AG09309 (cell line): ENCODE data around the gene TACC2.
"Not testable (repeated sequence)": the region's sequence is repeated elsewhere in the genome, so short reads cannot be mapped to it uniquely, and the experiment has no call there.

ENCODE experiments used
- DNase-seq: peaks from one replicate; pipeline ENCODE4 v3.0.0-alpha.2; 2010; ENCODE audit warnings: low read depth
- H3K4me3 ChIP-seq: 2 replicates; pipeline ENCODE4 v1.5.1; 2011; ENCODE audit warnings: mild to moderate bottlenecking, low read depth, low read length, moderate library complexity; ENCODE audit not compliant: control insufficient read depth
- TF ChIP-seq, protein P1 (sequence below): IDR thresholded peaks from 2 replicates; pipeline ENCODE4 v1.5.1; 2011; ENCODE audit warnings: mild to moderate bottlenecking, low read depth, low read length, inconsistent platforms; ENCODE audit not compliant: insufficient read depth, control insufficient read depth; ENCODE audit errors: missing control alignments

Gene TACC2

DNA sequence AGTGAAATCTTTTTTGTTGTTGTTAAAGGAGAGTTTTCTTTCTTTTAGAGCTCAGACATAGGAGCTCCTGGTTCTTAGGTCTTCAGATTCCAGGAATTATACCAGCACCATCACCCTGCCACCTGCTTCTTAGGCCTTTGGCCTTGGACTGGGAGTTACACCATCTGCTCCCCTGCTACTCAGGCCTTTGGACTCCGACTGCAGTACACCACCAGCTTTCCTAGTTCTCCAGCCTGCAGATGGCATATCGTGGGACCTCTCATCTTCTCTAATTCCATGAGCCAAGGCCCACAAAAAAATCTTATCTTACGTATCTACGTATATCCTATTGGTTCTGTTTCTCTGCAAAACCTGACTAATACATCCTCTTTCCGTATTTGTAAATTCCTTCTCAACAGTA is 5.1 kb upstream of the TACC2 start:
- no peak overlapping the region for H3K4me3 ChIP-seq
- no peak for DNase-seq
- TF ChIP-seq, protein P1, sequence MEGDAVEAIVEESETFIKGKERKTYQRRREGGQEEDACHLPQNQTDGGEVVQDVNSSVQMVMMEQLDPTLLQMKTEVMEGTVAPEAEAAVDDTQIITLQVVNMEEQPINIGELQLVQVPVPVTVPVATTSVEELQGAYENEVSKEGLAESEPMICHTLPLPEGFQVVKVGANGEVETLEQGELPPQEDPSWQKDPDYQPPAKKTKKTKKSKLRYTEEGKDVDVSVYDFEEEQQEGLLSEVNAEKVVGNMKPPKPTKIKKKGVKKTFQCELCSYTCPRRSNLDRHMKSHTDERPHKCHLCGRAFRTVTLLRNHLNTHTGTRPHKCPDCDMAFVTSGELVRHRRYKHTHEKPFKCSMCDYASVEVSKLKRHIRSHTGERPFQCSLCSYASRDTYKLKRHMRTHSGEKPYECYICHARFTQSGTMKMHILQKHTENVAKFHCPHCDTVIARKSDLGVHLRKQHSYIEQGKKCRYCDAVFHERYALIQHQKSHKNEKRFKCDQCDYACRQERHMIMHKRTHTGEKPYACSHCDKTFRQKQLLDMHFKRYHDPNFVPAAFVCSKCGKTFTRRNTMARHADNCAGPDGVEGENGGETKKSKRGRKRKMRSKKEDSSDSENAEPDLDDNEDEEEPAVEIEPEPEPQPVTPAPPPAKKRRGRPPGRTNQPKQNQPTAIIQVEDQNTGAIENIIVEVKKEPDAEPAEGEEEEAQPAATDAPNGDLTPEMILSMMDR, result no peak

- no peak overlapping the region for H3K4me3 ChIP-seq
- TF ChIP-seq, protein P1, result no peak
- DNase-seq, result no peak
These were observed 4.5 kb upstream of the TACC2 start for GRCh38 chr10:121984463-121984862.

GRCh38 chr10:121990015-121990677 is 1.2 kb downstream of the TACC2 start:
- TF ChIP-seq, protein P1, result no peak
- H3K4me3 ChIP-seq, result no peak overlapping the region
- DNase-seq, result no peak

DNA sequence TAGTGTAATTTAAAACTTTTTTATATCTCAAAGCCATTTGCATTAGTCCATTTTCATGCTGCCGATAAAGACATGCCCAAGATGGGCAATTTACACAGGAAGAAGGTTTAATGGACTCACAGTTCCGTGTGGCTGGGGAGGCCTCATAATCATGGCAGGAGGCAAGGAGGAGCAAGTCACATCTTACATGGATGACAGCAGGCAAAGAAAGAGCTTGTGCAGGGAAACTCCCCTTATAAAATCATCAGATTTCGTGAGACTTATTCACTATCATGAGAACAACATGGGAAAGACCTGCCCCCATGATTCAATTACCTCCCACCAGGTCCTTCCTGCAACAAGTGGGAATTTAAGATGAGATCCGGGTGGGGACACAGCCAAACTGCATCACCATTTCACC is 2.8 kb downstream of the TACC2 start:
- H3K4me3 ChIP-seq, result not testable (repeated sequence)

GRCh38 chr10:121994429-121994941 is 5.5 kb downstream of the TACC2 start:
- no peak overlapping the region for H3K4me3 ChIP-seq
- DNase-seq, result no peak
- TF ChIP-seq, protein P1, result no peak

More for the DNA sequence above, 2.8 kb downstream of the TACC2 start:
- DNase-seq, result not testable (repeated sequence)

DNA sequence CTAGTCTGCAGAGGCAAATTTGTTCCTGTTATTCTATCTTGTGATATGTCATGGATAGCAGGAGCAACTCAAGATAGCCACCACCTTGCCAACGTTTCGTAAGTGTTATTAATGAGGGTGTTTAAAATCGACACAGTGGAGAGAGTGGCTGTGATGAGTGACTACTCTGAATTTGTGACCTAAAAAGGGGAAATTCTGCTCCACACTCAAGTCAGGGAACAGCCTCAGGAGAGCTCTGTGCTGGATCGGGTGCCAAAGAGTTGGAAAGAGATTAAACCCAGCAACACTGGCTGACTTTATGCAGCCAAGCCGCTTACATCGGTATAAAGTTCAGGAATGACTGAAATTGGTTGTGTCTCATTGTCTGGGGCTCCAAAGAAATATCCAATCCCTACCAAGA is 9.5 kb downstream of the TACC2 start:
- TF ChIP-seq, protein P1, result no peak
- H3K4me3 ChIP-seq, result no peak overlapping the region
- DNase-seq, result no peak

DNA sequence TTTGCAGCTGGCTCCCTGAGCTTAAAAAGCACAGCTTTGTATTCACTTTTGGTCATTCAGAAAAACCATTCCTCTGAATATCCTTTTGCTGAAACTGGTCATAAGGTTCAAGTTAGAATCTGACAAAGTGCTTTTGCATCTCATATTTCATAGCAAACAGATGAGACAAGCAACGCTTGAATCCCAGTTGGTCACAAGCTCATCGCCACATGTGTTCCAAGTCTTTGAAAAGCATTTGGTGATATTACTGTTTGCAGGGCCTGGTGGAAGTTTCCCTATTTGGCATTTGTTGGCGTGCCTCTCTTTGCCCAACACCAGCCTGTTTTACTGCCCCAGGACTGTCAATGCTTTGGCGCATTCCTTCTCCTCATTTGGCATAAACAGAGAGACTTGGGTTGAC is 10.3 kb downstream of the TACC2 start:
- H3K4me3 ChIP-seq, result no peak overlapping the region
- DNase-seq, result no peak
- TF ChIP-seq, protein P1, result no peak
